Mammary epithelial cell (primary cell): ENCODE data around the gene WDR70.
"Not testable (repeated sequence)": the region's sequence is repeated elsewhere in the genome, so short reads cannot be mapped to it uniquely, and the experiment has no call there.

Source experiments
- CTCF ChIP-seq, 2 donors: IDR thresholded peaks in 1 of 2; conservative IDR thresholded peaks in 1 of 2; 2 replicates each; pipeline ENCODE4 v1.5.1; 2011 to 2012; ENCODE audit warnings: inconsistent platforms in 2 of 2, low read length in 2 of 2, mild to moderate bottlenecking in 2 of 2, control low read depth in 1 of 2, low read depth in 1 of 2; ENCODE audit not compliant: insufficient read depth in 1 of 2; ENCODE audit errors: extremely low read depth in 1 of 2
- EZH2 ChIP-seq: IDR thresholded peaks from 2 replicates; pipeline ENCODE4 v1.6.1; 2012; ENCODE audit warnings: low read length, inconsistent platforms, borderline replicate concordance

- not testable (repeated sequence) for TF ChIP-seq CTCF (conservative IDR thresholded peaks at IDR 0.05 in 1 of 2, IDR thresholded peaks at IDR 0.05 in 1 of 2; ENCODE audit: extremely low read depth in 1 of 2, insufficient read depth in 1 of 2, low read depth in 1 of 2, low read length in 2 of 2); EZH2
Observed at GRCh38 chr5:37451991-37452390, 72.9 kb downstream of the WDR70 start.
